GM18951 (cell line): ENCODE data around the gene BSND.

ENCODE experiments used
- POLR2A ChIP-seq: IDR thresholded peaks from 4 replicates; pipeline ENCODE4 v1.6.1; 2011; ENCODE audit warnings: mild to moderate bottlenecking; ENCODE audit not compliant: insufficient read length, insufficient read depth; ENCODE audit errors: extremely low read depth
- in situ Hi-C: fragments of 300-500 bp; cut with MboI; formaldehyde crosslinking; loops from one replicate; pipeline ENCODE4 v1.12.0; 2022; ENCODE audit warnings: low sequenced_read_pairs, mixed read lengths, inconsistent platforms; ENCODE audit not compliant: unreplicated experiment

Gene BSND

DNA sequence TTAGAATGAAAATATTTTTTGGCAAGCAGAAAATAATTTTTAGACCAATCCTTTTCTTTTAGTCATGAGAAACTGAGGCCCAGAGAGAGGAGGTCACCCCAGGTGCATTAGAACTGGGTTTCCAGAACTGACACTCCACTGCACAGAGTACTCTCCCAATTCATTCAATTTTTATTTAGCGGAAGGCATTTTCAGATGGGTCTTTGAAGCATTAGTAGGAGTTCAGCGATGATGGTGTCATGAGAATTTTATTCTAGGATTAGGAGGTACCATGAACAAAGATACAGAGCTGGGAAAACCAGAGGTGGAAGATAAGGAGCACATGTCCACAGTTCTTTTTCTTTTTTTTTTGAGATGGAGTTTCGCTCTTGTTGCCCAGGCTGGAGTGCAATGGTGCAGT, 42.9 kb downstream of the BSND start:
- in situ Hi-C loops, result no loop called here
- TF ChIP-seq POLR2A, result no peak

GRCh38 chr1:55043011-55043410, 44.3 kb downstream of the BSND start:
- no peak for TF ChIP-seq POLR2A
- in situ Hi-C loops, result no loop called here

- TF ChIP-seq POLR2A, result no peak
- in situ Hi-C loops, result no loop called here
These were observed 45.0 kb downstream of the BSND start for GRCh38 chr1:55043726-55044125.

GRCh38 chr1:55044617-55045397, 46.1 kb downstream of the BSND start:
- no peak for TF ChIP-seq POLR2A
- in situ Hi-C loops, result no loop called here

GRCh38 chr1:55045430-55045829, 46.7 kb downstream of the BSND start:
- no peak for TF ChIP-seq POLR2A
- in situ Hi-C loops, result no loop called here

GRCh38 chr1:55046871-55047270, 48.1 kb downstream of the BSND start:
- in situ Hi-C loops, result no loop called here
- TF ChIP-seq POLR2A, result no peak

- TF ChIP-seq POLR2A, result no peak
- in situ Hi-C loops, result no loop called here
These were observed 48.9 kb downstream of the BSND start for GRCh38 chr1:55047611-55048010.

DNA sequence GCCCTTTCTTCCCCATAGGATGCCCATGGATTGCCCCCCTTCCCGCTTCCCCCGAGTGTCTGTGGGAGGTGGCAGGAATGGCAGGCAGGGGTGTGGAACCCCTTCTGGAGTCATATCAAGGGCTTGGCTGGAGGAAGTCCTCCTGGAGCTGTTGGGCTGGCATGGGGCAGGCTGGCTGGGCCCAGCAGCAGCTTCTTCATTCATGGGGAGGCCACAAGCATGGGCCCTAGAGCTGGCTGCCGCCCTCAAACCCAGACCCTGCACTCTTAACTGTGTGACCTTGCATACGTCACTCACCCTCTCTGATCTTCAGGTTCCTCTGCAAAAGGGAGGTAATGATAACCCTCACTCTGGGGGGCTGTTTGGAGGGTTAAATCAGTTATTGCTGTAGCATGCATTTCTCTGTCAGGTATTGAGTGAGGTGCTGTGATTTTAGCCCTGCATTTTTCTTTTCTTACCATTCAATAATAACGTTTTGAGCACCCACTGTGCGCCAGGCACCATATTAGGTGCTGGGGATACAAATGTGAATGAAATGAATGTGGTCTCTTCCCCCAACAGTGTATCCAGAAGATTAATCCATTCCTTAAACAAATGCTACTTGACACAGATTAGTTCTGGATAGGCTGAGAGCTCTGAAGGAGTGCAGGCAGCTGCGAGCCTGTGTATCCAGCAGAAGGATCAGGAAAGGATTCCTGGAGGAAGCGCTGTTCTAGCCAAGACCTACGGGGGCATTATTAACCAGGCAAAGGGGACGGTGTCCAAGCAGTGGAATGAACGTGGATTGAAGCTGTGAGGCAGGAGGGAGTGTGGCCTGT, 49.9 kb downstream of the BSND start:
- TF ChIP-seq POLR2A, result no peak
- in situ Hi-C loops, result no loop called here

- no peak for TF ChIP-seq POLR2A
- in situ Hi-C loops, result no loop called here
These were observed 50.7 kb downstream of the BSND start for GRCh38 chr1:55049271-55049913.

DNA sequence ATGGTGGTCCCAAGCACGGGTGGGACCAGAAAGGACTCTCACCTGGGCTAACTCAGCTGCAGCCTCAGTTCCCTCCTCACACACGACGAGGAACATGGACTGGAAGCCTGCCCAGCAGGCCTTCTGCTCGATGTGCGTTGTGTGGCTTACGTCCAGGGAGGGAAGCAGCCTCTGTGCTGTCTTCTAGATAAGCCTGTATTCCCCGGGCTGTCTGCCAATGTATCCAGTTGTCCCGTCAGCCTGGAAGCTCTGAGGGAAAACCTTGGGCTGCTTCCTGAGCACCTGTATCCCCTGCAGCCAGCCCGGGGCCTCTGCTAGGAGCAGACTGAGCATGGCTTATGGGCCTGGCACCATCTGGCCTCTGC, 51.2 kb downstream of the BSND start:
- no peak for TF ChIP-seq POLR2A
- in situ Hi-C loops, result no loop called here

DNA sequence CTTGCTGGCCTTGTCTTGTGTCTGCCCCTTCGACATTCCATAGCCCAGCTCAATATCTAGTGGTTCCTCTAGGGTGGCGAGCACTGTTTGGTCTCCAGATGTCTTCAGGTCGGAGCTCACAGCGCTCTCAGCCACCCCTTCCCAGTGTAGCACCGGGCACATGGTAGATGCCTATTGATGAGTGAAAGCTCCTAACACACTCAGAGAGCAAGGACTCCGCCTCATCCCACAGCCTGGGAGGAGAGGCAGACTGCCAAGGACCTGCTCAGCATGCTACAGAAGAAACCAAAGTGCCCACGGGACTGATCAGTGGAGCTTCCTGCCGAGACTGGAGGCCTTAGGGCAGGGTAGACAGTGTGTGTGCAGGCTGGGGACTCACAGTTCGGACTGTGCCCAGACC, 51.5 kb downstream of the BSND start:
- no peak for TF ChIP-seq POLR2A
- in situ Hi-C loops, result no loop called here

GRCh38 chr1:55051169-55051568, 52.4 kb downstream of the BSND start:
- TF ChIP-seq POLR2A, result no peak
- in situ Hi-C loops, result no loop called here

- no peak for TF ChIP-seq POLR2A
- in situ Hi-C loops, result no loop called here
These were observed 52.9 kb downstream of the BSND start for GRCh38 chr1:55051621-55052020.
